Ascending aorta (tissue), 2 donors: ENCODE measurements around the gene EFNB2. TPM values are rescaled to one million over a fixed set of nuclear protein-coding genes. Genes with fewer than 3 reads are reported as not detected.

Source experiments
- DNase-seq, 2 donors: peaks; one replicate each; pipeline ENCODE4 v3.0.0-alpha.2; 2019; ENCODE audit warnings: low spot score in 2 of 2
- H3K27ac ChIP-seq, 2 donors: fragments of 200-600 bp; sonication (generic); one replicate each; pipeline ENCODE4 v1.5.1; 2016 to 2017; ENCODE audit warnings: mild to moderate bottlenecking in 1 of 2
- H3K27me3 ChIP-seq: fragments of 200-600 bp; sonication (generic); one replicate; pipeline ENCODE4 v1.5.1; 2017
- H3K36me3 ChIP-seq, 2 donors: fragments of 200-600 bp; sonication (generic); one replicate each; pipeline ENCODE4 v1.5.1; 2016
- H3K4me1 ChIP-seq, 2 donors: fragments of 200-600 bp; sonication (generic); one replicate each; pipeline ENCODE4 v1.5.1; 2016 to 2017; ENCODE audit warnings: mild to moderate bottlenecking in 1 of 2
- H3K4me3 ChIP-seq, 2 donors: fragments of 200-600 bp; sonication (generic); one replicate each; pipeline ENCODE4 v1.5.1; 2016 to 2017; ENCODE audit warnings: mild to moderate bottlenecking in 1 of 2
- H3K9me3 ChIP-seq, 2 donors: fragments of 200-600 bp; sonication (generic); one replicate each; pipeline ENCODE4 v1.5.1; 2016
- CTCF ChIP-seq, 3 experiments: fragments of 200-600 bp in 2 of 3; fragments of 450-650 bp in 1 of 3; sonication (generic) in 2 of 3; IDR thresholded peaks; one replicate each; pipeline ENCODE4 v1.5.1; 2016 to 2019; ENCODE audit warnings: antibody characterized with exemption in 3 of 3, mild to moderate bottlenecking in 1 of 3, moderate library complexity in 1 of 3
- intact Hi-C: fragments of 100-400 bp; cut with DNase I; formaldehyde crosslinking; loops from one replicate; pipeline ENCODE4 v1.15.1; 2023
- total RNA-seq: library from RNA; depleted of rRNA; stranded (reverse); fragments of >200 nt; gene quantifications from one replicate; pipeline ENCODE4 v1.1.0, GENCODE V29; 2016

The EFNB2 gene
- total RNA-seq, 1 donor from 2014 or later = 38.0 TPM

- TF ChIP-seq CTCF (IDR thresholded peaks at IDR 0.05) = no peak
- H3K4me3 ChIP-seq = no peak overlapping the region
These were observed 34.9 kb upstream of the EFNB2 start for GRCh38 chr13:106570299-106570852.

GRCh38 chr13:106569233-106570095, 34.0 kb upstream of the EFNB2 start:
- intact Hi-C loops = loop anchor here (2.0 to 10.0 kb wide), 4 partner anchors 29 to 555 kb away; no protein-coding TSS in a partner anchor
- H3K9me3 ChIP-seq = no peaks in the 10 kb centered on the region
- H3K4me3 ChIP-seq = no peak overlapping the region
- DNase-seq = no peak
- H3K27ac ChIP-seq = no peak overlapping the region
- TF ChIP-seq CTCF (IDR thresholded peaks at IDR 0.05) = no peak
- H3K36me3 ChIP-seq = no peaks in the 10 kb centered on the region
- H3K27me3 ChIP-seq = no peaks in the 10 kb centered on the region
- H3K4me1 ChIP-seq = peaks cover 0 to 16% of the 10 kb centered on the region in 2 donors

More at GRCh38 chr13:106570299-106570852, 34.9 kb upstream of the EFNB2 start:
- intact Hi-C loops = no loop called here
- no peaks in the 10 kb centered on the region for H3K36me3 ChIP-seq
- no peaks in the 10 kb centered on the region for H3K9me3 ChIP-seq
- no peaks in the 10 kb centered on the region for H3K27me3 ChIP-seq
- no peak overlapping the region for H3K27ac ChIP-seq
- DNase-seq = peak; percentile 36 to 81
- H3K4me1 ChIP-seq = peaks cover 0 to 7% of the 10 kb centered on the region in 2 donors

GRCh38 chr13:106568299-106569003, 33.0 kb upstream of the EFNB2 start:
- H3K9me3 ChIP-seq = no peaks in the 10 kb centered on the region
- no peak for DNase-seq
- H3K27ac ChIP-seq = peak overlapping the region; percentile 92 to 96
- no peaks in the 10 kb centered on the region for H3K36me3 ChIP-seq
- peaks cover 0 to 22% of the 10 kb centered on the region in 2 donors for H3K4me1 ChIP-seq
- H3K27me3 ChIP-seq = no peaks in the 10 kb centered on the region
- peak overlapping the region; percentile 83 to 93 for H3K4me3 ChIP-seq
- intact Hi-C loops = loop anchor here (2.0 to 10.0 kb wide), 4 partner anchors 30 to 556 kb away; no protein-coding TSS in a partner anchor
- TF ChIP-seq CTCF (IDR thresholded peaks at IDR 0.05) = no peak

- Histone ChIP-seq H3K27ac (peak within 1 kb of the TSS; percentile 92 to 96), H3K27me3 (no peaks in the 10 kb centered on the region), H3K36me3 (no peaks in the 10 kb centered on the region), H3K9me3 (no peaks in the 10 kb centered on the region), H3K4me3 (peak within 1 kb of the TSS; percentile 83 to 93), H3K4me1 (peaks cover 0 to 29% of the 10 kb centered on the region in 2 donors)
- intact Hi-C loops = loop anchor here (1.0 to 10.0 kb wide), 5 partner anchors 31 to 557 kb away; partner anchors contain the start of gene EFNB2
- peak; percentile 61 to 96 for DNase-seq
- TF ChIP-seq CTCF (IDR thresholded peaks at IDR 0.05) = no peak
These were observed 32.2 kb upstream of the EFNB2 start, which contains the start of gene ARGLU1 for GRCh38 chr13:106567474-106568298. Gene ARGLU1, minus strand, starts transcription at chr13:106568137. Its CDS starts 218 bp downstream, at chr13:106567919.
